HG03280 (cell line): Measurements from ENCODE around the gene ZBTB7C.

ENCODE experiments used
- ATAC-seq: cut with Tn5 transposase; IDR thresholded peaks from one replicate; pipeline ENCODE4 v1.9.1; 2021; ENCODE audit warnings: mild to moderate bottlenecking, moderate library complexity; ENCODE audit not compliant: unreplicated experiment

Gene ZBTB7C

DNA sequence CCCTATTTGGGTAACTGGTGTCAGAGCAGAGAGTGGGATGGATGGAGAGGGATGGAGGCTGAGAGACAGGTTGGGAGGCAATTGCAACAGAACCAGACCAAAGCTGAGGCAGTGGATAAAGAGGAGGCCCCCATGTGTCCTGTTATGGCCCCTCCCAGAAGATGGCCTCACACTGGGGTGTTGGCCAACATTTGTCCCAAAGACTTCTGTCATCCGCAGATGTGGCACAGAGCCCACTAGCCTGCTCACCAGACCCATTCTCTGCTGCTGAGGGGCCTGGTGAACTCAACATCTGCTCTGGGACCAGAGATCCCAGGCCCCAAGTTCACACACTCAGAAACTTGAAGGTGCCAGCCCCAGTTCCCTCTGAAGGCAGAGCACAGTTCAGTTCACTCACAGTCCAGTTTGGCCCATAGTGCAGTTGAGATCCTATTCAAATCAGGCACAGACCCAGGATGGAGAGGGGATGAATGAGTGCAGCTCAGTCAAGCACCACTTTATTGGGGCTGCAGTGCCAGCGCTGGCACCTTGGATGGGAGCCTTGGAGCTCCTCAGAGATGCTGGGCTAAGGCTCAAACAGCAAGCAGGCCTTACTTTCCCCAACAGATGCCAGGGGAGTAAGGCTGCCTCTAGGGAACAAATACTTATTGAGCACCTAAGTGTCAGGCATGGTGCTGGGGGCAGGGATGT lies 189.2 kb downstream of the ZBTB7C start:
- no peak for ATAC-seq

DNA sequence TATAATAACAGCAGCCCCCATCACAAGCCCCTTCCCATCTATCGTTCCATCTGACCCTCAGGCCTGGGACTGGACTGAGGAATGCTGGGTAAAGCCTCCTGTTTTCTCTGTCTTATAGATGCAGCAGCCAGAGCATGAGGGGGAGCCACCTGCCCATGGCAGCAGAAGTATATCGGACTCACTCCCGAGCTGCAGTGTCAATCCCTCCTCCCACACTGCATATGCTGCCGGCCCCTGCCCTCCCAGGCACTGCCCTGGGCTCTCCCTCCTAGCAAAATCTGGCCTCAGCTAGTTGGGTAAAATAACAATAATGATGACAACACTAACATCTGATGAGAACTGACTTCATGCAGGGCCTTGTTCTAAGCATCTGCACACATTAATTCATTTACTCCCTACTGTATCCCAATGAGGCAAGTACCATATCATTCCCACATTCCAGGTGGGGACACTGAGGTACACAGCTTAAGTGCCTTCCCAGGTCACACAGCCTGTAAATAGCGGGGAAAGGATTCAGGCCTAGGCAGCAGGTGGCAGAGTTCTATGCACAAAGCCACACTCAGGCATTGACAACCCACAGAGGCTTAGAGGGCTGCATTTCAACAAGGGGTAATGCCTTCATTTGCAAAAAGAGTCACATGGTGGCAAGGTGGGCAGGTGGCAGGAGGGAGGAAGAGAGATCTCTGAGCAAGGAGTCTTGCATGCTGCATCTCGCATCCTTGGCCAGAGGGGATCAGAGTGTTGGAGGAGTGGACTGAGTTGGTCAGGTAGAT lies 190.0 kb downstream of the ZBTB7C start:
- ATAC-seq: no peak

- ATAC-seq: no peak
Observed at GRCh38 chr18:48218285-48219022, 190.7 kb downstream of the ZBTB7C start.

GRCh38 chr18:48217258-48218250 lies 191.6 kb downstream of the ZBTB7C start:
- ATAC-seq: no peak

- no peak for ATAC-seq
Observed at GRCh38 chr18:48216639-48217257, 192.4 kb downstream of the ZBTB7C start.

GRCh38 chr18:48215876-48216638 lies 193.1 kb downstream of the ZBTB7C start:
- no peak for ATAC-seq

- ATAC-seq: no peak
Observed at GRCh38 chr18:48213791-48214190, 195.4 kb downstream of the ZBTB7C start.

- no peak for ATAC-seq
Observed at GRCh38 chr18:48208432-48209140, 200.6 kb downstream of the ZBTB7C start.

DNA sequence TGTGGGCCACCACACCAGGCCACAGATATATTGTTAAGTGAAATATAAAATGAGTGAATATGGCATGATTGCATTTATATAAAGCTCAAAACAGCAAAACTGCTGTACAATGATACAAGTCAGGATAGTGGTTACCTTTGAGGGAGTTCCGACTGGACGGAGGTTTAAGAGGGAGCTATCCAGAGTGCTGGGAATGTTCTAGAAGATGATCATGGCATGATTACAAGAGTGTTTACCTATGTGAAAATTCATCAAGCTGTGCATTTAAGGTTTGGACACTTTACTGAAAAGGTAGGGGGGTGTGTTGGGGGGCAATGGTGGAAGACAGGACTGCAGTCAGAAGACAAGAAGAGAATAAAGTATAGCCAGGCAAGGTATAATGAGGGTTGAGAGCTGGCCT lies 201.4 kb downstream of the ZBTB7C start:
- ATAC-seq: no peak

- ATAC-seq: no peak
Observed at GRCh38 chr18:48206887-48207286, 202.3 kb downstream of the ZBTB7C start.

- no peak for ATAC-seq
Observed at GRCh38 chr18:48203961-48204666, 205.1 kb downstream of the ZBTB7C start.

DNA sequence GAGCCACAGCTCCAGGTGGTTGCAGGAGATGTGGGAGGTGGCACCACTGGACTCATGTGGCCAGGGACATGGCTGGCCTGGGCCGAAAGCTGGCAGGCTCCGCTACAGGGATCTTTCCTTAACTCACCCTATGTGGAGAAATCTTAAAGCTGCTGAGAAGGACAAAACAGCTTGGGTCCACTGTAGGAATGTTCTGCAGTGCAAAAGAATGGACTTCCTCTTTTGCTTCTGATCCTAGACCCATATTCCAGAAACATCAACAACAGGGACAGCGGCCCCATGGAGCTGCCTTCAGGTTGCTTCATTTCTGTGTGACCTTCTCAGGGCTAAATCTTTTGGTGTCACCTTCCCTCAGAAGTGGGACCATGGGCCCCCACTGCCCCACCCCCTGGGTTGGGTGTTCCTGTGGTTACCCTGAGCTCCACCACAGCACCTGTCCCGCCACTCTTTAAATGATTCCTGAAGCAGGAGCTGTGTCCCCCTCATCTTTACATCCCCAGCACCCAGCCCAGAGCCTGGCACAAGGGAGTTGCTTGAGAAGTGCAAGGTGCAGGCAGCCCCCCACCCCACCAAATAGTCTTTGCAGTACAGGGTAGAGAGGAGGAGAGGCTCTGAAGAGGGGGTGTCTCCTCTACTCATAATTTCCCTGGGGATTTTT lies 205.8 kb downstream of the ZBTB7C start:
- no peak for ATAC-seq

- ATAC-seq: no peak
Observed at GRCh38 chr18:48202350-48203260, 206.6 kb downstream of the ZBTB7C start.

GRCh38 chr18:48202006-48202348 lies 207.2 kb downstream of the ZBTB7C start:
- no peak for ATAC-seq

DNA sequence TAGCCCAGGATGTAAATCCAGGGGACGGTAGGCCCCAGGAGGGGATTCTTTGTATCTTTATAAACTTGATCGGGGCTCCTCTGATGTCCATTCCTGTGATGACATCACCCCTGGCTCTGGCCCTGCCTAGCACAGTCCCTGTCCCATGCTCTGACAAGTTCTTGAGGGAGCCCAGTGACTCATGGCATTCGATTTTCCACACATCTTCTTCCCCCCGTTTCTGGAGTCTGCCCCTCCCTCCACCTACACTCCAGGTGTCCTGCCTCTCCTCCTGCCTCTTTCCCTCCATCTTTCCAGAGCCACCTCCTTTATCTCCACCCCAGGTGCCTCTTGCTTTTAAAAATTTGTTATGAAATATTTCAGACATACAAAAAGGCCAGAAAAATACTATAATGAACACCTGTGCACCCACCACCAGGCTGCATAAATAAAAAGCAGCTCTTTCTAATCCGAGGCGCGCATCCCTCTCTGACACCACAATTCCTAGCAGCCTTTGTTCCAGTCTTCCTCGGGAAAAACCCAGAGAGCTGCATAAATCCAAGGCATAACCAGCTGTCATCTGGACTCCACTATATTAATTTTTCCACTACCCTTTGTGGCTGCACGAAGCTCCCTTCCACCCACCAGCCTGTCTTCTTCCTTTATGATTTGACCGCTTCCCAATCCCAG lies 207.7 kb downstream of the ZBTB7C start:
- no peak for ATAC-seq
